Endodermal cell (in vitro differentiated cells): ENCODE data around the gene ZNF385D. TPM values are rescaled to one million over a fixed set of nuclear protein-coding genes. Genes with fewer than 3 reads are reported as not detected.

Source experiments
- DNase-seq: peaks from one replicate; pipeline ENCODE4 v3.0.0-alpha.2; 2017
- H3K27ac ChIP-seq: 2 replicates; pipeline ENCODE4 v1.5.1; 2013; ENCODE audit warnings: mild to moderate bottlenecking, low read depth, low read length, moderate library complexity
- H3K27me3 ChIP-seq: 2 replicates; pipeline ENCODE4 v1.6.1; 2013; ENCODE audit warnings: mild to moderate bottlenecking, low read length, moderate library complexity; ENCODE audit not compliant: insufficient read depth, control insufficient read depth, poor library complexity, severe bottlenecking
- H3K36me3 ChIP-seq: 2 replicates; pipeline ENCODE4 v1.7.0; 2013; ENCODE audit warnings: mild to moderate bottlenecking, low read length, moderate library complexity; ENCODE audit not compliant: control insufficient read depth, insufficient read depth
- H3K4me1 ChIP-seq: one replicate; pipeline ENCODE4 v1.7.0; 2013; ENCODE audit warnings: low read length; ENCODE audit not compliant: control insufficient read depth, insufficient read depth
- H3K4me3 ChIP-seq: 2 replicates; pipeline ENCODE4 v1.5.1; 2013; ENCODE audit warnings: mild to moderate bottlenecking, low read length, moderate library complexity
- H3K9ac ChIP-seq: 2 replicates; pipeline ENCODE4 v1.6.1; 2013; ENCODE audit warnings: mild to moderate bottlenecking, low read length, moderate library complexity; ENCODE audit not compliant: poor library complexity, severe bottlenecking; ENCODE audit errors: extremely low read depth
- H3K9me3 ChIP-seq: 2 replicates; pipeline ENCODE4 v1.6.1; 2013; ENCODE audit warnings: mild to moderate bottlenecking, low read length, moderate library complexity; ENCODE audit not compliant: control insufficient read depth
- H3K27ac Mint-ChIP-seq: 2 replicates; pipeline ENCODE4 v1.8.0; 2020; ENCODE audit warnings: mixed read lengths
- H3K27me3 Mint-ChIP-seq: 2 replicates; pipeline ENCODE4 v1.8.0; 2021; ENCODE audit warnings: mild to moderate bottlenecking, mixed read lengths; ENCODE audit not compliant: insufficient read depth
- H3K36me3 Mint-ChIP-seq: 2 replicates; pipeline ENCODE4 v1.8.0; 2020; ENCODE audit warnings: low read depth, mixed read lengths
- H3K4me1 Mint-ChIP-seq: 2 replicates; pipeline ENCODE4 v1.8.0; 2020; ENCODE audit warnings: mixed read lengths
- H3K4me3 Mint-ChIP-seq: 2 replicates; pipeline ENCODE4 v1.8.0; 2020; ENCODE audit warnings: mild to moderate bottlenecking, moderate library complexity, mixed read lengths
- H3K9me3 Mint-ChIP-seq: 2 replicates; pipeline ENCODE4 v1.8.0; 2020; ENCODE audit warnings: mild to moderate bottlenecking, mixed read lengths
- WGBS, 2 experiments: methylation state at CpG; one replicate each; pipeline versions ENCODE4 v1.1.5 to v1.1.7; 2013; ENCODE audit warnings: missing lambda C conversion rate in 2 of 2, mixed read lengths in 1 of 2; ENCODE audit not compliant: insufficient coverage in 1 of 2, insufficient read length in 1 of 2; 5-methylcytosine and 5-hydroxymethylcytosine counted together
- total RNA-seq, 2 donors: library from RNA; stranded (reverse); fragmentation: NEBNext Ultra II Directional in 1 of 2; extraction: Animal tissue kit (Norgen Biotek cat#: 25700) in 1 of 2; gene quantifications; 2 replicates in 1 of 2; 3 replicates in 1 of 2; pipeline ENCODE4 v1.2.1, GENCODE V29; 2021
- TF ChIP-seq, protein P1 (sequence below): fragments of 200-600 bp; sonication (generic); conservative IDR thresholded peaks from 2 replicates; pipeline ENCODE4 v1.5.0; 2021; ENCODE audit warnings: antibody characterized with exemption, mild to moderate bottlenecking

ZNF385D gene
- total RNA-seq, 2 donors from 2014 or later = 1.1 to 3.7 TPM

DNA sequence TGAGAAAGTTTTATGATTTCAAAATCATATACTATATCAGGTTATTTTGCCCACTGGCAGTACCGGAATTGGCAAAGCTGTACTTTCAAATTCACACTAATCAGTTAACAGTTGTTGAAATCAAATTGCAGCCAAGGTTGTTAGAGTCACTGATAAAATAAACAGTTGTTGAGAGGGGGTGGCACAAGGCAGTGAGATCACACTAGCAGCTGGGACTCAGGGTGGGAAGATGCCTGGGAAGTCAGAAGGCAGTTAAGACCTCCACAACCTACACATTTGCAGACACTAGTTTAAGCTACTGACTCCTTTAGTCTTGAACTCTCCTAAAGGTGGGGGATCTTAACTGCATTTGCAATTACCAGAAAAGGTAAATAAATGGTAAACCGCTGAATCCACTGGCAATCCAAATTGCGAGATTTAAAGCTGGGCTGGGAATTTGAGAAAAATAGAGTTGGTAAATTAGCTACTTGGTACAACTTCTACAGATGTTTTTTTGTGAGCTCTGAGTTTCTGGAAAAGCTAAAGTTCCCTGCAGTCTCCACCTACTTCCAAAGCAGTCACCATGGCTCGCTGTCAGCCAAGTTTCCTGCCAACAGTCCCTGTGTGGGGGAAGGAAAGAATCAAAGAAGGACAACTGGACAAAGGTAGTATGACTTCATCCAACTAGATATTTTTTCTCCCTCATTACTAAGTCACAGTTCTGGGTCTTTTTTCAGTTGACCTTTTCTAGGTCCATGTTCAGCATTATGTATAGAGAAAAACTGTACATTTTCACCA, 105.7 kb downstream of the ZNF385D start:
- Histone ChIP-seq H3K27me3 (no peaks in the 10 kb centered on the region), H3K4me3 (no peak overlapping the region), H3K9me3 (no peaks in the 10 kb centered on the region), H3K36me3 (no peaks in the 10 kb centered on the region), H3K4me1 (peaks cover 11% of the 10 kb centered on the region), H3K9ac (no peak overlapping the region), H3K27ac (no peak overlapping the region)
- Mint-ChIP-seq H3K9me3 (peaks cover 7% of the 10 kb centered on the region), H3K27ac (no peak overlapping the region), H3K27me3 (no peaks in the 10 kb centered on the region), H3K4me1 (peaks cover 36% of the 10 kb centered on the region), H3K4me3 (no peak overlapping the region), H3K36me3 (peaks cover 5% of the 10 kb centered on the region)
- no peak for DNase-seq
- TF ChIP-seq, protein P1, sequence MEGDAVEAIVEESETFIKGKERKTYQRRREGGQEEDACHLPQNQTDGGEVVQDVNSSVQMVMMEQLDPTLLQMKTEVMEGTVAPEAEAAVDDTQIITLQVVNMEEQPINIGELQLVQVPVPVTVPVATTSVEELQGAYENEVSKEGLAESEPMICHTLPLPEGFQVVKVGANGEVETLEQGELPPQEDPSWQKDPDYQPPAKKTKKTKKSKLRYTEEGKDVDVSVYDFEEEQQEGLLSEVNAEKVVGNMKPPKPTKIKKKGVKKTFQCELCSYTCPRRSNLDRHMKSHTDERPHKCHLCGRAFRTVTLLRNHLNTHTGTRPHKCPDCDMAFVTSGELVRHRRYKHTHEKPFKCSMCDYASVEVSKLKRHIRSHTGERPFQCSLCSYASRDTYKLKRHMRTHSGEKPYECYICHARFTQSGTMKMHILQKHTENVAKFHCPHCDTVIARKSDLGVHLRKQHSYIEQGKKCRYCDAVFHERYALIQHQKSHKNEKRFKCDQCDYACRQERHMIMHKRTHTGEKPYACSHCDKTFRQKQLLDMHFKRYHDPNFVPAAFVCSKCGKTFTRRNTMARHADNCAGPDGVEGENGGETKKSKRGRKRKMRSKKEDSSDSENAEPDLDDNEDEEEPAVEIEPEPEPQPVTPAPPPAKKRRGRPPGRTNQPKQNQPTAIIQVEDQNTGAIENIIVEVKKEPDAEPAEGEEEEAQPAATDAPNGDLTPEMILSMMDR = no peak
- WGBS, 2 experiments = 86 to 93% methylated on average over 3 to 4 of the region's 4 CpGs

DNA sequence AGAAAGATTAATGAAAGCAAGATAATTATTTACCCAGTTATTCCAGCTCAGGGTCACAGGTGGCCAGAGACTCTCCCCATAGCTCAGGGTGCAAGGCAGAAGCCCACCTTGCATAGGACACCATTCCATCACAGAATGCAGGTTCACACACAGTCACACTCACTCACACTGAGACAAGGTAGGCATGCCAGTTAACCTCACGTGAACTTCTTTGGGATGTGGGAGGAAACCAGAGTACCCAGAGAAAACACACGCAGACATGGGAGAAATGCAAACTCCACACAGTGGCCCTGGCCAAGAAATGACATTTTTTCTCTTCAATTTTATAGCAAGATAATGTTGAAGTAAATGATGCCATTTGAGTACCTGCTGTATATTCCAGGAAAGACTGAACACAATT, 106.7 kb downstream of the ZNF385D start:
- H3K27ac ChIP-seq = no peak overlapping the region
- no peaks in the 10 kb centered on the region for H3K36me3 ChIP-seq
- no peak overlapping the region for H3K9ac ChIP-seq
- no peak for DNase-seq
- peaks cover 11% of the 10 kb centered on the region for H3K9me3 Mint-ChIP-seq
- no peak overlapping the region for H3K4me3 Mint-ChIP-seq
- H3K4me3 ChIP-seq = no peak overlapping the region
- H3K9me3 ChIP-seq = no peaks in the 10 kb centered on the region
- peaks cover 36% of the 10 kb centered on the region for H3K4me1 Mint-ChIP-seq
- H3K27me3 ChIP-seq = no peaks in the 10 kb centered on the region
- H3K4me1 ChIP-seq = peaks cover 11% of the 10 kb centered on the region
- H3K27ac Mint-ChIP-seq = no peak overlapping the region
- 96% methylated on average over 2 of the region's 2 CpGs; no CpG with 5 or more reads in 1 of the 2 experiments for WGBS, 2 experiments
- TF ChIP-seq, protein P1 = no peak
- H3K27me3 Mint-ChIP-seq = no peaks in the 10 kb centered on the region
- H3K36me3 Mint-ChIP-seq = peaks cover 7% of the 10 kb centered on the region

DNA sequence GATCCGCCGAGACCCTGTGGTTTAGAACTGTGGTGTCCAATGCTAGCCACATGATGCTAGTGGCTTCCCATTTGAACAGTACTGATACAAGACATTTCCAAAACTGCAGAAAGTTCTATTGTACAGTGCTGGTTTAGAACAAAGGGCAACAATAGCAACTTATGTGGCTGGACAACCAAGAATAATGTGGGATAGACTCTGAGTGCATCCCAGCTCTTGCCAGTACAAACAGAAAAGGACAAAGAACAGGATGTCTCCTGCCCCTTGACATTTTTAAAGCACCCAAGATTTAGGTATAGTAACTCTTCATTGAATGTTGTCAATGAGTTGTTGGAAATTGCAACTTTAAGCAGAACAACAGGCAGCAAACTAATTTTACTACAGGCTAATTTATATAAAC, 107.3 kb downstream of the ZNF385D start:
- Mint-ChIP-seq H3K4me1 (peaks cover 36% of the 10 kb centered on the region), H3K9me3 (peaks cover 11% of the 10 kb centered on the region), H3K27ac (no peak overlapping the region)

More for the DNA sequence above, 107.3 kb downstream of the ZNF385D start:
- Histone ChIP-seq H3K9me3 (no peaks in the 10 kb centered on the region), H3K4me1 (peaks cover 11% of the 10 kb centered on the region), H3K4me3 (no peak overlapping the region), H3K27ac (no peak overlapping the region), H3K27me3 (no peaks in the 10 kb centered on the region), H3K36me3 (no peaks in the 10 kb centered on the region), H3K9ac (no peak overlapping the region)
- no peak for DNase-seq
- Mint-ChIP-seq H3K36me3 (peaks cover 7% of the 10 kb centered on the region), H3K4me3 (no peak overlapping the region), H3K27me3 (no peaks in the 10 kb centered on the region)
- TF ChIP-seq, protein P1 = no peak
- WGBS, 2 experiments = 77% methylated on average over 2 of the region's 2 CpGs; no CpG with 5 or more reads in 1 of the 2 experiments
